Astrocyte (in vitro differentiated cells and primary cell): Measurements from ENCODE around the gene PCID2. TPM values are rescaled to one million over a fixed set of nuclear protein-coding genes. Genes with fewer than 3 reads are reported as not detected.

Source experiments
- DNase-seq: peaks from one replicate; pipeline ENCODE4 v3.0.0-alpha.2; 2010; ENCODE audit warnings: low read depth
- FAIRE-seq: peaks from 2 replicates; lab custom pipeline; 2011; peaks lifted over from hg19 to GRCh38; lab: Jason Lieb, UNC
- H2AFZ ChIP-seq: 2 replicates; pipeline ENCODE4 v1.6.0; 2012; ENCODE audit warnings: low read depth, low read length, inconsistent platforms
- H3K27ac ChIP-seq: 2 replicates; pipeline ENCODE4 v1.5.1; 2011; ENCODE audit warnings: low read depth, low read length, inconsistent platforms
- H3K27me3 ChIP-seq: 2 replicates; pipeline ENCODE4 v1.6.0; 2011; ENCODE audit warnings: low read length, inconsistent platforms; ENCODE audit not compliant: insufficient read depth
- H3K36me3 ChIP-seq: 2 replicates; pipeline ENCODE4 v1.5.1; 2011; ENCODE audit warnings: low read length, inconsistent platforms; ENCODE audit not compliant: insufficient read depth
- H3K4me1 ChIP-seq: 2 replicates; pipeline ENCODE4 v1.5.1; 2011; ENCODE audit warnings: low read length, inconsistent platforms; ENCODE audit not compliant: insufficient read depth
- H3K4me2 ChIP-seq: 2 replicates; pipeline ENCODE4 v1.6.0; 2012; ENCODE audit warnings: low read length, inconsistent platforms
- H3K4me3 ChIP-seq: 2 replicates; pipeline ENCODE4 v1.5.1; 2011; ENCODE audit warnings: low read depth, mild to moderate bottlenecking, low read length, inconsistent platforms; ENCODE audit not compliant: insufficient read depth
- H3K79me2 ChIP-seq: 2 replicates; pipeline ENCODE4 v1.6.0; 2012; ENCODE audit warnings: mild to moderate bottlenecking, low read length, inconsistent platforms; ENCODE audit not compliant: insufficient read depth
- H3K9ac ChIP-seq: 2 replicates; pipeline ENCODE4 v1.6.0; 2012; ENCODE audit warnings: mild to moderate bottlenecking, low read length, inconsistent platforms
- H3K9me3 ChIP-seq: 2 replicates; pipeline ENCODE4 v1.5.1; 2012; ENCODE audit warnings: low read depth, mild to moderate bottlenecking, low read length, inconsistent platforms; ENCODE audit not compliant: insufficient read depth
- H4K20me1 ChIP-seq: 2 replicates; pipeline ENCODE4 v1.6.0; 2012; ENCODE audit warnings: low read length, inconsistent platforms; ENCODE audit not compliant: insufficient read depth
- H3K27ac Mint-ChIP-seq: one replicate; pipeline ENCODE4 v1.8.0; 2021; ENCODE audit warnings: mild to moderate bottlenecking, mixed read lengths; ENCODE audit not compliant: unreplicated experiment
- H3K27me3 Mint-ChIP-seq: one replicate; pipeline ENCODE4 v1.8.0; 2021; ENCODE audit warnings: low read depth, mixed read lengths; ENCODE audit not compliant: unreplicated experiment
- H3K36me3 Mint-ChIP-seq: one replicate; pipeline ENCODE4 v1.8.0; 2021; ENCODE audit warnings: low read depth, mixed read lengths; ENCODE audit not compliant: unreplicated experiment
- H3K4me1 Mint-ChIP-seq: one replicate; pipeline ENCODE4 v1.8.0; 2021; ENCODE audit warnings: low read depth, mixed read lengths; ENCODE audit not compliant: unreplicated experiment
- H3K4me3 Mint-ChIP-seq: one replicate; pipeline ENCODE4 v1.8.0; 2021; ENCODE audit warnings: mild to moderate bottlenecking, moderate library complexity, mixed read lengths; ENCODE audit not compliant: unreplicated experiment
- H3K9me3 Mint-ChIP-seq: one replicate; pipeline ENCODE4 v1.8.0; 2021; ENCODE audit warnings: mild to moderate bottlenecking, mixed read lengths; ENCODE audit not compliant: unreplicated experiment
- CTCF ChIP-seq: IDR thresholded peaks from 2 replicates; pipeline ENCODE4 v1.5.1; 2011; ENCODE audit warnings: low read depth, mild to moderate bottlenecking, inconsistent platforms, low read length, moderate library complexity; ENCODE audit not compliant: insufficient read depth
- EZH2 ChIP-seq: IDR thresholded peaks from 2 replicates; pipeline ENCODE4 v1.6.1; 2012; ENCODE audit warnings: mild to moderate bottlenecking, low read length, inconsistent platforms; ENCODE audit not compliant: insufficient read depth
- total RNA-seq: library from RNA; stranded (reverse); gene quantifications from 2 replicates; pipeline ENCODE4 v1.2.1, GENCODE V29; 2021

The PCID2 gene
- total RNA-seq, 1 donor from 2014 or later: 31.5 TPM

DNA sequence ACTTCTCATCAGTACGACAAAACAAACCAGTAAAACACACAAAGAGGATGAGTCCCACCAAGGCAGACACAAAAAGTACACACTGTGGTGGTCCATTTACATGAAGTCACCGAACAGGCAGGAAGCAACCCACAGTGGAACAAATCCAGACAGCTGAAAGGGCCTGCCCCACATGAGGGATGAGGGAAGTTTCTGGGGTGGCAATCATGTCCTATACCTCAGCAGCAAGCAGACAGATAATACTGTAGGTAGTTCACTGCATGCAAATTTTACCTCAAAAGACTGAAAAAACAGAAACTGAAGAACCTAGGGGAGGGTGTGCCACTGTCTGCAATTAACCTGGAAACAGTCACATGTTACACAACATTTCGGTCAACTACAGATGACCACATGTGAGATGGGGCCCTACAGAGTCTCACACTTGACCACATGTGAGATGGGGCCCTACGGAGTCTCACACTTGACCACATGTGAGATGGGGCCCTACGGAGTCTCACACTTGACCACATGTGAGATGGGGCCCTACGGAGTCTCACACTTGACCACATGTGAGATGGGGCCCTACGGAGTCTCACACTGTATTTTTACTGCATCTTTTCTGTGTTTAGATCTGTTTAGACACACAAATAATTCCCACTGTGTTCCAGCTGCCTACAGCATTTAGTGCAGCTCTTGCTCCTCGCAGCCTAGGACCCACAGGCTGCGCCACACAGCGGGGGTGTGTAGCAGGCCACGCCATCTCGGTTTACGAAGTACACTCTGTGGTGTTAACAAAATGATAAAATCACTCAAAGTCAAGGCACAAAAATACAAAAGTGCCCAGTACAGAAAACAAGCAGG lies 22.2 kb downstream of the PCID2 start:
- peaks cover 39% of the 10 kb centered on the region for H3K4me1 ChIP-seq
- peak overlapping the region; percentile 97 for H3K27ac ChIP-seq
- Mint-ChIP-seq H3K4me1 (peaks cover 26% of the 10 kb centered on the region), H3K27me3 (no peaks in the 10 kb centered on the region), H3K27ac (peak overlapping the region; percentile 93), H3K4me3 (no peak overlapping the region), H3K36me3 (peaks cover 26% of the 10 kb centered on the region), H3K9me3 (no peaks in the 10 kb centered on the region)
- FAIRE-seq (no peak), DNase-seq (peak; percentile 22)
- no peaks in the 10 kb centered on the region for H3K9me3 ChIP-seq
- no peaks in the 10 kb centered on the region for H4K20me1 ChIP-seq
- H3K4me3 ChIP-seq: peak overlapping the region; percentile 58
- TF ChIP-seq CTCF (no peak), EZH2 (no peak)
- H3K4me2 ChIP-seq: peak overlapping the region; percentile 82
- peaks cover 26% of the 10 kb centered on the region for H3K36me3 ChIP-seq
- peak overlapping the region; percentile 82 for H3K9ac ChIP-seq
- peaks cover 25% of the 10 kb centered on the region for H3K79me2 ChIP-seq
- no peak overlapping the region for H2AFZ ChIP-seq
- H3K27me3 ChIP-seq: no peaks in the 10 kb centered on the region

- peaks cover 30% of the 10 kb centered on the region for H3K36me3 ChIP-seq
- H3K4me3 Mint-ChIP-seq: peak overlapping the region; percentile 40
- H3K27ac Mint-ChIP-seq: no peak overlapping the region
These were observed 23.7 kb downstream of the PCID2 start for GRCh38 chr13:113184568-113185440.

More at GRCh38 chr13:113184568-113185440, 23.7 kb downstream of the PCID2 start:
- Histone ChIP-seq H3K4me2 (no peak overlapping the region), H3K79me2 (peaks cover 25% of the 10 kb centered on the region), H3K4me3 (no peak overlapping the region), H3K27ac (no peak overlapping the region), H3K27me3 (no peaks in the 10 kb centered on the region), H2AFZ (no peak overlapping the region), H3K4me1 (peaks cover 42% of the 10 kb centered on the region), H4K20me1 (no peaks in the 10 kb centered on the region), H3K9me3 (no peaks in the 10 kb centered on the region), H3K9ac (no peak overlapping the region)
- Mint-ChIP-seq H3K4me1 (peaks cover 29% of the 10 kb centered on the region), H3K27me3 (no peaks in the 10 kb centered on the region), H3K9me3 (no peaks in the 10 kb centered on the region), H3K36me3 (peaks cover 27% of the 10 kb centered on the region)
- no peak for FAIRE-seq
- DNase-seq: no peak
- TF ChIP-seq EZH2: no peak
- TF ChIP-seq CTCF: no peak
